SKM-1 (cell line): ENCODE data around the gene SCD.
"Not testable (repeated sequence)": the region's sequence is repeated elsewhere in the genome, so short reads cannot be mapped to it uniquely, and the experiment has no call there.

Experiments
- DNase-seq: peaks from one replicate; lab custom pipeline; 2025; ENCODE audit not compliant: unreplicated experiment; lab: John Stamatoyannopoulos, UW

SCD gene

DNA sequence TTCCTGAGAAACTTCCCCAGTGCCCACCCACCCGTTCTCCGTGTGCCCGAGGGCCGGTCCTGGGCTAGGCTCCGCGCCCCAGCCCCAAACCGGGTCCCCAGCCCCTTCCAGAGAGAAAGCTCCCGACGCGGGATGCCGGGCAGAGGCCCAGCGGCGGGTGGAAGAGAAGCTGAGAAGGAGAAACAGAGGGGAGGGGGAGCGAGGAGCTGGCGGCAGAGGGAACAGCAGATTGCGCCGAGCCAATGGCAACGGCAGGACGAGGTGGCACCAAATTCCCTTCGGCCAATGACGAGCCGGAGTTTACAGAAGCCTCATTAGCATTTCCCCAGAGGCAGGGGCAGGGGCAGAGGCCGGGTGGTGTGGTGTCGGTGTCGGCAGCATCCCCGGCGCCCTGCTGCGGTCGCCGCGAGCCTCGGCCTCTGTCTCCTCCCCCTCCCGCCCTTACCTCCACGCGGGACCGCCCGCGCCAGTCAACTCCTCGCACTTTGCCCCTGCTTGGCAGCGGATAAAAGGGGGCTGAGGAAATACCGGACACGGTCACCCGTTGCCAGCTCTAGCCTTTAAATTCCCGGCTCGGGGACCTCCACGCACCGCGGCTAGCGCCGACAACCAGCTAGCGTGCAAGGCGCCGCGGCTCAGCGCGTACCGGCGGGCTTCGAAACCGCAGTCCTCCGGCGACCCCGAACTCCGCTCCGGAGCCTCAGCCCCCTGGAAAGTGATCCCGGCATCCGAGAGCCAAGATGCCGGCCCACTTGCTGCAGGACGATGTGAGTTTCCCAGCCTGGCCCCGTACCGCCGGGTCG, at the start of gene SCD:
Gene SCD, plus strand, starts transcription at position 469 of the 803 bp plus-strand sequence. Its CDS starts 272 bp downstream, at position 741.
- DNase-seq = peak; percentile 95

DNA sequence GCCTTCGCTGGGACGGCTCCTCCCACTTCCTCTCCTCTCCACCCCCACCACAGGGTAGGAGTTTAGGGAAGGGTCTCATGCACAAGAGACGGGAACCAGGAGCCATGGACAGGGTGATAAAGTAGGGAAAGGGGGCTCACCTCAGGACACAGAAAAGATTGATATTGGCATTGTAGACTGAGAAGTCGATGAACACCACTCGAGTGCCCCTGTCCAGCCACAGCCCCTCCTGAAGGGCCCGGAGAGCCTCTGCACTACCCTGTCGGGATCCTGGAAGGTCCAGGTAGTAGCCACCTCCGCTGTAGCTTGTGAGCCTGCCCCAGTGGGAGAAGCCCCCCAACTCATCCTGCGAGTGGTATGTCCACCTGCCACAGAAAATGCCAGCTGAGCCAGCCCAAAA, 49.8 kb upstream of the SCD start:
- DNase-seq = no peak

- not testable (repeated sequence) for DNase-seq
Measured at GRCh38 chr10:100301123-100301522, 45.9 kb upstream of the SCD start.

DNA sequence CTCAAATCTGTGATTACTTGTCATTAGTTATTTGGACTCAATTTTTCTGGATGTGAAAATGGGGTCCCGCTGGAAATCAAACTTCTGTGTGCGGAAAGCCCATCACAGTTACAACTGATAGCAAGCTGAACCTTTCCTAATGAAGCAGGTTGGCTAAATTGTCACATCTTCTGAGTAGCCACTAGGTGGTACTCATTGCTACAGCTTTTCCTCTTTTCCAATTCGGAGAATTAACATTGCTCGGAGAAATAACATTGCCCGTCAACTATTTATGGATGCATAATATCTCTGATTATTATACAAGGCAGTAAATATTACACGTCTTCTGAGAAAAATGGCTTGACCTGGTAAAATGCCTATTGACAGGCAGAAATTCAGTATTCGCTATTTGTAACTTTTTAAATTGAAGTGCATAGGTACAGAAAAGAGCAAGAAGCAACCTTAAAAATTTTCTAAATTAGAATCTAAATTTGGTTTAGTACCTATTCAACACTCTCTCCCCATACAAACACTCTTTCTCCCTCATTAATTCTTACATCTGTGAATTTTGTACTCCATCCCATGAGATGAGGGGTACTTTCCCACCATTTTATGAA, 43.2 kb upstream of the SCD start:
- no peak for DNase-seq

DNA sequence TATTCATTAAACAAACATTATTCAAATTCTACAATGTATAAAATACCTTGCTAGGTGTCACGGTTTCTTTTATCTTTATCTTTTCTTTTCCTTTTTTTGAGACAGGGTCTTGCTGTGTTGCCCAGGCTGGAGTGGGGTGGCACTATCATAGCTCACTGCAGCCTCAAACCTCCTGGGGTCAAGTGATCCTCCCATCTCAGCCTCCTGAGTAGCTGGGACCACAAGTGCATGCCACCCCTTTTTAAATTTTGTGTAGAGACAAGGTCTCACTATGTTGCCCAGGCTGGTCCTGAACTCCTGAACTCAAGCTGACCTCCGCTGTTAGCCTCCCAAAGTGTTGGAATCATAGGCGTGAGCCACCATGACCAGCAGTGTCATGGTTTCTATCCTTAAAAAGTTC, 42.6 kb upstream of the SCD start:
- DNase-seq = no peak

DNA sequence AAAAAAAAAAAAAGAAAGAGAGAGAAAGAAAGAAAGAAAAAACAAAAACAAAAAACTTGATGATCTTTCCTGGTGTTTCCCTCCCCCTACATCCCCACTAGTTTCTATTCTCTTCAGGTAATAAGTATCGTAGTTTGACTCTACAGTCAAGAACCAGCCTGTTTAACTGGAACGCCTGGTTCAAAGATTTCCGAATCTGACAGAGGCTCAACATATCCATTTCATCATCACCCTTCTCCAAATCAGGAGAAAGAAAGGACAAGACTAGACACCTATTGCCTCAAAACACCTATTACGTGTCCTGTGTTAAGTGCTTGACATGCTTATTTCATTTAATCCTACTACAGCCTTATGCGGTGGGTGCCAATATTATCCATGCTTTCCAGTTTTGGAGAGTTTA, 40.2 kb upstream of the SCD start:
- no peak for DNase-seq

GRCh38 chr10:100307684-100308083, 39.3 kb upstream of the SCD start:
- DNase-seq = no peak

DNA sequence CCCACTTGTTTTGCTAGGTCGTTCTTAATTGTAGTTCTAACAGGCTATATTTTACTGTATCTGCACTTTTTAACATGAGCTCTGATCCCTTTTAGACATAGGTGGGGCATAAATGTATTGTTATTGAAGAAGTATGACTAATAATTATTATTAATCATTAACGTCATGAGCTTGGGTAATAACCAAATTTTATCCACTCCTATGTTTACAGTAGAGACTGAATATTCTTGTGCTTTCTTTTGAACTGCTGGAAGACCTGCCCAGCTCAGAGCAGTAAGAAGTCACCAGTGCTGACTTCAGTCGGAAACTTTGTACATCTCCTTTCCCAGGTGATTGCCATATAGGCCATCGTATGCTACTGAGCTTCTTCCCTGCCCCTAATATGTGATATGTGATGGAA, 35.7 kb upstream of the SCD start:
- DNase-seq = no peak

DNA sequence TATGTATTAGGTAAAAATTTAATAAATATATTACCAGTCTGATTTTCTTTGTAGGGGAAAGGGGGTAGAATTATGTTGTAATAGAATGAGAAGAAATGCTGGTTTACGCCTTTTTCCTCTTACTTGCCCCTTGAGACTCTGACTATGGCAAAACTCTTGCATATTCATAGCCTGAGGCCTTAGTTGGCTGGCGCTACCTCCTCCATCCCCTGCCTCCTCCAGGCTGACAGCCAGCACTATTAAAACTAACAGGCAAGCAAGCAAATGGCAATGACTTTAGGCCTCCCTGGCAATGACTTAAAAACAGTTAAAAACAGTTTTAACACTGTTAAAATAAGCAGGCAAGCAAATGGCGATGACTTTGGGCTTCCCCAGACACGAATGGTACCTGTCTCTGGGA, 31.4 kb upstream of the SCD start:
- DNase-seq = no peak

DNA sequence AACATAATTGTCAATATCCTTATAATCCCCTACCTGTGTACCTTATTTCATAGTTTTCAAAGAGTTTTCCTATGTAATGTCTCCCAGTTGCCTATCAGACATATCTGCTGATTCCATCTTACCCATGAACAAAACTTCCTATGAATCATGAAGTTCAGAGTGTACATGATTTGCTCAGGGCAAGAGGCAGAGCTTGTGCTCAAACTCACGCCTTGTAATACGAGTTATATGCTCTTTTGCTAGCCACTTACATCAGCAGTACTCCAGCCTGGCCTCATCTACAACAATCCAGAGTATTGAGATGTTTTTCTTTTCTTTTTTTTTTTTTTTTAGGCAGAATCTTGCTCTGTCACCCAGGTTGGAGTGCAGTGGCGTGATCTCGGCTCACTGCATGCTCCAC, 28.8 kb upstream of the SCD start:
- no peak for DNase-seq

GRCh38 chr10:100319707-100320402, 27.2 kb upstream of the SCD start:
- no peak for DNase-seq

- DNase-seq = no peak
Measured at GRCh38 chr10:100325158-100325557, 21.9 kb upstream of the SCD start.

GRCh38 chr10:100327007-100327717, 19.9 kb upstream of the SCD start:
- peak; percentile 87 for DNase-seq

- DNase-seq = no peak
Measured at GRCh38 chr10:100327718-100328009, 19.4 kb upstream of the SCD start.

GRCh38 chr10:100328198-100328597, 18.8 kb upstream of the SCD start:
- DNase-seq = no peak

DNA sequence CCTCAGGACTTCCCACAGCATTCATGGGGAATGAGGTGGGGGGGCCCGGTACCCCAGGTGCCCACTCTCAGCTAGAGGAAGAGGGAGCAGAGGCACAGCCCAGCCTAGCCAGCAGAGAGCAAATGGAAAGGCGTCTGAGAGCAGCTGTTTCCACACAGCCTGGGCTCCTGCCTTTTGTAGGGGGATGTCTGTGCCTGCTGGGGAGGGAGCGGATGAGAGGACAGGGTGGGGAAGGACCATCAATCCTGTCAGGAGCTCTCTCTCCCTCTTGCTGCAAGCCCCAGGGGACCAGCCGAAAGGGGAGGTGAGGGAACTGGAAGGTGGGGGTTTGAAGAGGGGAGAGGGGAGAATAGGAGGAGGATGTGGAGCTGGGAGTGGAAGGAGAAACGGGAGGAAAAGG, 17.0 kb upstream of the SCD start, which contains the start of gene PKD2L1:
Gene PKD2L1, minus strand, starts transcription at position 150 of the 400 bp plus-strand sequence. Its CDS starts 125 bp downstream, at position 25.
- no peak for DNase-seq

DNA sequence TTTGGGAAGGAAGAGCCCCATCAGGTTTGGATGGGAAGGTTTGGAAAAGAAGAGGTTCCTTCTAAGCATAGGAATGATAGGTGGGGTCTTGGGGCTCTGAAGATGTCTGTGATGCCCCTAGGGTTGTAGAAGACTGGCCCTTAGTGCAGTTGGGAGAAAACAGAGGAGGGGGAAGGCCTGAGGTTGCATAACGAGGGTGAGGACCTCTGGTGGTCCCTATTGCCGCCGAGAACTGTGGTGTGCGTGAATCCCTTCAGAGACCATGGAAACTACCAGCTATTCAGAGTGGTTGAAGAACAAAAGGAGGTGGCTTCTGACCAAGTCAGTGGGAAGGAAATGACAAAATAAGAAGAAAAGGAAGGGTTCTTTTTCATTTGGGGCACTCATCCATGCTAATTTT, 13.9 kb upstream of the SCD start:
- no peak for DNase-seq

DNA sequence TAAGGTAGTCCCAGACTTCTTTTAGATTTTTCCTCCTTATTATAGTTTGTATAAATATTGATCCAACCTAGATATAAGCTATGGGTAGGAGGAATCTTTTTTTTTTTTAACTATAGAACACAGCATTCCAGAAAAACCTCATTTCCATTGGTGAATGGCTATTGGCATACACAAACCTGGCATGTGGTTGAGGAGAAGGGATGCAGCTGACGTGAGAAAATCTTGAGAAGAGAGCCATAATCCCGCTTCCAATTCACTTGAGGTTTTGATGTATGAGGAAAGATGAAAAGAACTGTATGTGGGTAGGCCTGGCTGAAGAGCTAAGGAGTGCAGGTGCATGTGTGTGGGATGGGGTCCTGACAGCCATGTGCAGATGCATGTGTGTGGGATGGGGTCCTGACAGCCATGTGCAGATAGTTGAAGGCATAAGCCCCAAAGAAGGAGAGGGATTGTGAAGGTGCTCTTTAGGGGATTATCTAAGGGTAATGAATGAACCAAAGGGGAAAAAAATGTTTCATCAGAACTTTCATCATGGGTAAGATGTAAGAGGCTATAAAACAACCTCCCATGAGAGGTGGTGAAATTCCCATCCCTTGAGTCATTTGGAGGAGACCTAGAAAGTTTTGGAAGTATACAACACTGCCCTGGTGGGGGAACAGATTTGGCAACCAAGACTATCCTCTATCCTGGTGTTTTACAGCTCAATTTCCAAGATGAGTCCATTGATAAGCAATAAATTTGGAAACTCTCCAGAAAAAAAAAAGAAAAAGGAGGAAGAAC, 13.2 kb upstream of the SCD start:
- DNase-seq = no peak

GRCh38 chr10:100334762-100335161, 12.3 kb upstream of the SCD start:
- no peak for DNase-seq

DNA sequence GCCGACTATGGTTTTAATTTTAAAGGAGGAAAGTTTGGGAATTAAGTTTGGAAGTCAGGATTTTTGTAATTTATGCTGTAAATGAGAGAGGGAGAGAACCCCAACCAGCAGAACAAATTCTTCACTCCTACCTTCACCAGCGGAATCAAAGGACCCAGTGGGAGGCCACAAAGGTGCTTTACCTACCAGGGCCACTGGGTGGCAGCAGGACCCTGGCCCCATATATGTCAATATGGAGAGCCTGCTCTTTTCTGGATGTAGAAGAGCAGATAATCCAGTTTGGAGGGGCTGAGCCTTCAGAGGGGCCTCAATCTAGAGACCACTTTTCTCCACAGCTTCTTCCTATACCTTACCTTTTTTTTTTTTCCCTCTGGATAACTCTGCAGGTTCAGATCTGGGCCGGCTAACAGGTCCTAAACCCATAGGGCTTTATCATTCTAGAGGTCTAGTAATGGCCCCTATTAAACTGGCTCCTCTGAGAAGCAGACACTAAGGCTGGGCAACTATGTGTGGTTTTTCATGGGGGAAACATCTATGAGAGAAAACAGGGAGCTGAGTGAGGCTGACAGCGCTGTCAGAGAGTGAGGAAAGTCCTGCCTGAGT, 8.5 kb upstream of the SCD start:
- DNase-seq = peak; percentile 39
